GM18870 (cell line): ENCODE results near the gene TNK1.
"Not testable (repeated sequence)": the region's sequence is repeated elsewhere in the genome, so short reads cannot be mapped to it uniquely, and the experiment has no call there.

Experiments
- ATAC-seq: cut with Tn5 transposase; IDR thresholded peaks from one replicate; pipeline ENCODE4 v1.9.1; 2021; ENCODE audit warnings: moderate library complexity; ENCODE audit not compliant: unreplicated experiment

The TNK1 gene

DNA sequence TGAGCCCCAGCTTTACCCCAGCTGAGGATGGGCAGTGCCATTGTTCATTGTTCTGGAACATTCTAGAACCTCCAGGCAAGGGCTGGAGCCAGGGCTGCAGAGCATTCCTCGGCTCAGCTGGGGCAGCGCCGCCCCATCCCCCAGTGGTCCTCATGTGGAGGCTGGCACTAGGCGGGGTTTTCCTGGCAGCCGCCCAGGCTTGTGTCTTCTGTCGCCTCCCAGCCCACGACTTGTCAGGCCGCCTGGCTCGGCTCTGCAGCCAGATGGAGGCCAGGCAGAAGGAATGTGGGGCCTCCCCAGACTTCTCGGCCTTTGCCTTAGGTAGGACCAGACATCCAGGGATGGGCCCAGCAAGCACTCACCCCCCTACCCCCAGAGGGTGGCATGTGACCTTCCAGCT is 25.8 kb upstream of the TNK1 start, which contains the start of gene TMEM95:
Gene TMEM95 (plus strand): TSS at position 104 of the 400 bp plus-strand sequence. CDS start 49 bp downstream, at position 153.
- ATAC-seq, result no peak

- no peak for ATAC-seq
Measured at GRCh38 chr17:7355573-7355972, 25.3 kb upstream of the TNK1 start.

- ATAC-seq, result no peak
Measured at GRCh38 chr17:7356072-7356549, 24.8 kb upstream of the TNK1 start.

DNA sequence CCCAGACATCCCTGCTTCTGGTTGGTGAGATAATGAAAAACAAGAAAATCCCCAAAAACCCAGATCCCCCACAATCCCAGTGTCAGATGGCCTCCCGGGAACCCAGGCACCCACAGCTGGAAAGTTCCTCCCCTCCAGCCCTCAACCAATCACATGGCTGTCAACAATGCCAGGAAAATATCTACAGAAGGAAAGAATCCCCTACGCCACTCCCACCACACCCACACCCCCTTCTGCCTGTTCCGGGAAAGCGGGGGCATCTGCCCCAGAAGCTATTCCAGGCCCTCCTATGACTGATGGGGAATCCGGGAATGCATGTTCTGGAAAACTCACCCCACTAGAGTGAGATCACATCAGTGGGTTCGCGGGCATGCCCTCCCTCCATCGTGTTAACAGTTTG is 24.1 kb upstream of the TNK1 start:
- ATAC-seq, result no peak

DNA sequence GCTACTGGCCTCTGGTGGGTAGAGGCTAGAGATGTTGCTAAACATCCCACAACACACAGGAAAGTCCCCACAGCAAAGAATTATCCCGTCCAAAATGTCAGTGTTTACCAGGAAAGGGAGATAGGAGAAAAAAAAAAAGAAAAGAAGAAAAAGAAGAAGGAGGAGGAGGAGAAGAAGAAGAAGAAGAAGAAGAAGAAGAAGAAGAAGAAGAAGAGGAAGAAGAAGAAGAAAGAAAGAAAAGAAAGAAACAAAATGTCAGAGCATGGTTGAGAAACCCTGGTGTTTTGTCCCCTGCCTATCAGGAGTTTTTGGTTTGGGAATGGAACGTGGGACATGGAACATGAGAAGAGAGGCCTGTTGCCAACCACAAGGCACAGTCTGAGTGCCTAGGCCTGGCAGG is 23.5 kb upstream of the TNK1 start:
- no peak for ATAC-seq

GRCh38 chr17:7361906-7362305 is 19.0 kb upstream of the TNK1 start:
- no peak for ATAC-seq

- no peak for ATAC-seq
Measured at GRCh38 chr17:7363311-7363710, 17.6 kb upstream of the TNK1 start.

- not testable (repeated sequence) for ATAC-seq
Measured at GRCh38 chr17:7365963-7366362, 14.9 kb upstream of the TNK1 start.

DNA sequence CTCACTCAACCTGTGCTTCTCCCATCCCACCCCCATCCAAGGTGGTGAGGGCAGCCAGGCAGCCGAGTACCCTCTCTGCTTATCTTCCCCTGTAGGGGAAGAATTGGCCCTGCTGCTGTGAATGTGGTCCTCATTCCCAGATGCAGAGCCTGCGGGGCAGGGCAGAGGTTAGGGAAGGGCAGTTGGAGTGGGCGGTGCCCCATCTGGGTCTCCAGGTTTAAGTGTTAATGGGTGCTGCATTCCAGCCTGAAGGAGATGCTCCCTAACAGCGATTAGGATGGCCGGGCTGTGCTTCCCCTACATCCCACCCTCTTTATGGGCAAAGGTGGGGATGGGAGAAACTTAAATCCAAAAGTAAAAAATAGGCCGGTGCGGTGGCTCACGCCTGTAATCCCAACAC is 13.8 kb upstream of the TNK1 start:
- no peak for ATAC-seq

- ATAC-seq, result no peak
Measured at GRCh38 chr17:7367918-7368598, 12.8 kb upstream of the TNK1 start.

GRCh38 chr17:7368599-7368994 is 12.3 kb upstream of the TNK1 start:
- not testable (repeated sequence) for ATAC-seq

DNA sequence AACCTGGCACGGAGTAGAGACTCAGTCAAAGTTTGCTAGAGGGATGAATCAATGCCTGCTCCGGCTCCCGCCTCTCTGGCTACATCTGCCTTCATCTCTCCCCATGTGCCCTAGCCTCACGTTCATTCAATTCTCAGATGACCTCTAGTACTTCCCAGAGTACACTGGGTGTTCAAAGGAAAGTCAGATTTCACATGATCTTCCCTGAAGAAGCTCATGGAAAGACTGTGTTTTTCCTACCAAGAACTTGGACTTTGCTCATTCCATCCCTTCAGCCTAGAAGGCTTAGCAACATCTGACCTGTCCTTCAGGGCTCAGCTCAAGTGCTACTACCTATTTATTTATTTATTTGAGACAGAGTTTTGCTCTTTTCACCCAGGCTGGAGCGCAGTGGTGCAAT is 11.1 kb upstream of the TNK1 start:
- no peak for ATAC-seq

DNA sequence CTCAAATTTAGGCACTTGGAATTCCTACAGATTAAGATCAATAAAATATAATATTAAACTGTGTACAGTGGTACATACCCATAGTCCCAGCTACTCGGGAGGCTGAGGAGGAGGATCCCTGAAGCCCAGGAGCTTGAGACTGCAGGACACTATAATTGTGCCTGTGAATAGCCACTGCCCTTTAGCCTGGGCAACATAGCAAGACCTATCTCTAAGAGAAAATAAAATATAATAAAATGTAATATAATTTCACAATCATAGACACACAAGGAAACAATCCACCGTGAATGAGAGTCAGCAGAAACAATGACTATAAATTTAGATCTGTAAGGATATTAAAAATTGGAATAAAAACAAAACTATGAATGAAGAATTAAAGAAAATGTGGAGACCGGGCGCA is 10.0 kb upstream of the TNK1 start:
- no peak for ATAC-seq

DNA sequence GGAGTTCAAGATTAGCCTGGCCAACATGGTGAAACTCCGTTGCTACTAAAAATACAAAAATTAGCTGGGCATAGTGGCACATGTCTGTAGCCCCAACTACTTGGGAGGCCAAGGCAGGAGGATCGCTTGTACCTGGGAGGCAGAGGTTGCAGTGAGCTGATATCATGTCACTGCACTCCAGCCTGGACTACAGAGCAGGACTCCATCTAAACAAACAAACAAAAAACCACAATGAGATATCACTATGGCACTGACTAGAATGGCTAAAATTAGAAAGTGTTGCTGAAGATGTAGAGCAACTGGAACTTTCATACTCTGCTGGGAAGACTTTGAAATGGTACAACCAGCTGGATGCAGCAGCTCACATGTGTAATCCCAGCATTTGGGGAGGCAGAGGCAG is 6.5 kb upstream of the TNK1 start:
- no peak for ATAC-seq

GRCh38 chr17:7379134-7379533 is 1.8 kb upstream of the TNK1 start:
- ATAC-seq, result no peak

GRCh38 chr17:7380321-7380720 is 568 bp upstream of the TNK1 start:
- ATAC-seq, result no peak

- no peak for ATAC-seq
Measured at GRCh38 chr17:7382901-7383300, 2.0 kb downstream of the TNK1 start.

DNA sequence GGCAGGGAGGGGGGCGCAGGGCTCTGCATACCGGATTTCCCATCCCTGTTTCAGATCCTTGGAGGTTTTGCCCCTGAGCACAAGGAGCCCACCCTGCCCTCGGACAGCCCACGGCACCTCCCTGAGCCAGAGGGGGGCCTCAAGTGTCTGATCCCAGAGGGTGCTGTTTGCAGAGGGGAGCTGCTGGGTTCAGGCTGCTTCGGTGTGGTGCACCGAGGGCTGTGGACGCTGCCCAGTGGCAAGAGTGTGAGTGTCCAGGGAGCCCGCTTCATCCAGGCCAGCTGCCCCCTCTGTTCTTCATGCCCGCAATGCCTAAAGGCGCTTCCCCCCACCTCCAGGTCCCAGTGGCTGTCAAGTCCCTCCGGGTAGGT is 2.5 kb downstream of the TNK1 start:
- ATAC-seq, result no peak

GRCh38 chr17:7383742-7384488 is 3.0 kb downstream of the TNK1 start:
- no peak for ATAC-seq

GRCh38 chr17:7384489-7385081 is 3.7 kb downstream of the TNK1 start:
- no peak for ATAC-seq

DNA sequence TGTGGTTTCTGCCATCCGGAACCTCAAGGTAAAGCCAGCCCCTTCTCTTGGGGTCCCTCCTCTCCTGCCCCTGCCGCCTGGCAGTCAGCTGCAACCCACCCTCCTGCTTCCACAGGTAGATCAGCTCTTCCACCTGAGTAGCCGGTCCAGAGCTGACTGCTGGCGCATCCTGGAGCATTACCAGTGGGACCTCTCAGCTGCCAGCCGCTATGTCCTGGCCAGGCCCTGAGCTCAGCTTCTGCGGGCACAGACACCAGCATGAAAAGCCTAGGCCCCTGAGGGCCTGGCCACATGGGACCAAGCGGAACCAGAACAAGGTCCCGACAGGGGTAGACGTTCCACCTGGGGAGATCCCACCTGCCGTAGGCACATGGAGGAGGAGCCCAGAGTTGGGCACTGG is 8.0 kb downstream of the TNK1 start:
- ATAC-seq, result no peak
